ENCODE results near the gene ZEB1. TPM values are rescaled to one million over a fixed set of nuclear protein-coding genes. Genes with fewer than 3 reads are reported as not detected.

Gene ZEB1
- total and polyA plus RNA-seq, 9 of the 15 experiments (the other 6 are each of a cell fraction or from before 2014, with no cell fraction given): 2.1 to 8.4 (median 4.9) TPM

GRCh38 chr10:31278279-31278941 is 40.6 kb upstream of the ZEB1 start (continued):
- TF ChIP-seq AFF1 (IDR thresholded peaks at IDR 0.05; ENCODE audit: low read depth in 1 of 2, partially characterized antibody in 2 of 2): no peak
- TF ChIP-seq ZNF239 (CRISPR knock-in tag; IDR thresholded peaks at IDR 0.05): no peak
- no peak for TF ChIP-seq THRAP3 (IDR thresholded peaks at IDR 0.05; ENCODE audit: borderline replicate concordance)
- peak; percentile 95 for TF ChIP-seq C11orf30 (IDR thresholded peaks at IDR 0.05; ENCODE audit: low read depth)
- no peak for TF ChIP-seq ZNF146 (CRISPR knock-in tag; IDR thresholded peaks at IDR 0.05; ENCODE audit: unreplicated experiment)
- no peak for TF ChIP-seq HMG20B (CRISPR knock-in tag; IDR thresholded peaks at IDR 0.05)
- TF ChIP-seq ZNF511 (CRISPR knock-in tag; IDR thresholded peaks at IDR 0.05): no peak
- TF ChIP-seq DIDO1 (tag; IDR thresholded peaks at IDR 0.05; ENCODE audit: low read depth): no peak
- TF ChIP-seq NELFE (IDR thresholded peaks at IDR 0.05; ENCODE audit: insufficient read depth, insufficient read length): no peak
- no peak; the same call in 1 of the 2 replicates for TF ChIP-seq ZBTB2 (IDR thresholded peaks at IDR 0.05)
- no peak for TF ChIP-seq KHSRP (IDR thresholded peaks at IDR 0.05)
- TF ChIP-seq ETV1 (tag; conservative IDR thresholded peaks at IDR 0.05; ENCODE audit: low read depth): peak; percentile 75
- TF ChIP-seq ETV5 (CRISPR knock-in tag; IDR thresholded peaks at IDR 0.05; ENCODE audit: low read depth): no peak
- TF ChIP-seq IFI16 (CRISPR knock-in tag; IDR thresholded peaks at IDR 0.05): no peak
- TF ChIP-seq KLF16 (IDR thresholded peaks at IDR 0.05): peak; percentile 60; the same call in 1 of the 2 replicates
- TF ChIP-seq CBFB (CRISPR knock-in tag; IDR thresholded peaks at IDR 0.05): no peak
- TF ChIP-seq ZNF444 (CRISPR knock-in tag; IDR thresholded peaks at IDR 0.05): no peak
- TF ChIP-seq ZNF143 (CRISPR knock-in tag; IDR thresholded peaks at IDR 0.05): no peak
- no peak for TF ChIP-seq ZBTB8A (IDR thresholded peaks at IDR 0.05; ENCODE audit: partially characterized antibody)
- TF ChIP-seq KAT7 (CRISPR knock-in tag; IDR thresholded peaks at IDR 0.05; ENCODE audit: borderline replicate concordance): no peak
- no peak for TF ChIP-seq POLR2G (IDR thresholded peaks at IDR 0.05; ENCODE audit: low read depth, low read length)
- no peak for TF ChIP-seq ZBTB17 (CRISPR knock-in tag; IDR thresholded peaks at IDR 0.05)
- no peak for TF ChIP-seq CBX8 (IDR thresholded peaks at IDR 0.05; ENCODE audit: borderline replicate concordance, extremely low read depth, low read depth, low read length, poor library complexity, severe bottlenecking)
